ENCODE results near the gene TNK1.

Gene TNK1

DNA sequence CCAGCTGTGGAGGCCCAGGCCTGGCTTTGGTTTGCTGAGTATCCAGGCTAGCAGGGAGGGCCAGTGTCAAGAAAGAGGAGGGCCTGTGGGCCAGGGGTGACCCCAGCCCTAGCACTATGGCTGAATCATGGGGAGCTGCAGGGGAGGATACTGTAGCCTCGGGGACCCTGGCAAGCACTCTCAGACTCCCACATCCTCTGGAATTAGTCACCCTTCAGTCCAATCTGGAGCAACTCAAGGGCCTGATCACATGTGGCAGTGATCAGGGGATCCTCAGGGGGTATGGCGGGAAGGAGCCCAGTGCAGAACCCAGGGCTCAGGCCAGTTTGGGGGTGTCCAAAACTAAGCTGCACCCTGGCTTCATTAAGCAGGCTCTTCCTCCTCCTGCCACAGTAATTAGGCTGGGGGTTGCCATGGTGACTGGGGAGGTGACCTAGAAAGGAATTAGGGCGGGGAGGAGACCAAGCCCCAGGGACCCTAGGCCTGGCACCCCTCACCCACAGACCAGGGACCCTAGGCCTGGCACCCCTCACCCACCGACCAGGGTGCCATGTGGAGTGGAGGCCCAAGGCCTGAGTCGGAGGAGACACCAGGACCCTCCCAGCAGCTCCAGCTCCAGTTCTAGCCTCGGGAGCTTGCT lies 32.6 kb downstream of the TNK1 start:
- DNase-seq = no peak

DNA sequence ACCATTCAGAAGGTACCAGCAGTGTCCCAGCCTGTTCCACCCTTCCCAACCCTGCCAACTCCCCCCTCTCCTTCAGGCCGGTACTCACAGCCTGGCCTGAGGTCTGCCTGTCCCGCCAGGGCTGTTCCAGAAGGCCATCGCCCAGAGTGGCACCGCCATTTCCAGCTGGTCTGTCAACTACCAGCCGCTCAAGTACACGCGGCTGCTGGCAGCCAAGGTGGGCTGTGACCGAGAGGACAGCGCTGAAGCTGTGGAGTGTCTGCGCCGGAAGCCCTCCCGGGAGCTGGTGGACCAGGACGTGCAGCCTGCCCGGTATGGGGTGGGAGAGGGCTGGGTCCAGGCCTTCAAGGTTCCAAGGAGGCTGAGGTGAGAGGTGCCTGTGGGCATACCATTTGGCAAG lies 33.9 kb downstream of the TNK1 start:
- DNase-seq = no peak

DNA sequence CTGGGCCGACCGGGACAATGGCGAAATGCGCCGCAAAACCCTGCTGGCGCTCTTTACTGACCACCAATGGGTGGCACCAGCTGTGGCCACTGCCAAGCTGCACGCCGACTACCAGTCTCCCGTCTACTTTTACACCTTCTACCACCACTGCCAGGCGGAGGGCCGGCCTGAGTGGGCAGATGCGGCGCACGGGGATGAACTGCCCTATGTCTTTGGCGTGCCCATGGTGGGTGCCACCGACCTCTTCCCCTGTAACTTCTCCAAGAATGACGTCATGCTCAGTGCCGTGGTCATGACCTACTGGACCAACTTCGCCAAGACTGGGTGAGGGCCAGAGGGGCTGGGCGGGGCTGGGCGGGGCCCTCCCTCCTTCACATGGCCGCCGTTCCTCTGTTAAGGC lies 34.9 kb downstream of the TNK1 start:
- no peak for DNase-seq

DNA sequence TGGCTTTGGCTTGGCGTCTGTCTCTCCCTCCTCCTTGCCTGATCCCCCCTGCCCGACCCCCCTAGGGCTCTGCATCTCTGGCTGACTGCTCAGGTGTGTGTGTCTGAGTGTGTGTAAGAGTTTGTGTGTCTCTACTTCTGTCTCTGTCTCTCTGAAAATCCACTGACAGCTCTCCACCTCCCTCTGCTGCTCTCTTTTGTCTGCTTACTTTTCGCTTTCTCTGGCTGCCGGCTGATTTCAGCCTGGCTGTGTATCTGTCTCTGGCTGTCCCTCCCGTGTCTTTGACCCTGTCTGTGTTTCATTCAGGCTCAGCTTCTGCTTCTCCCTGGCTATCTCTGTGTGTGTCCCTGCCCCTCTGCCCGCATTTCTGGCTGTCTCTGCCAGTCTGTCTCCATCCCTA lies 35.4 kb downstream of the TNK1 start:
- peak; percentile 30 for DNase-seq

DNA sequence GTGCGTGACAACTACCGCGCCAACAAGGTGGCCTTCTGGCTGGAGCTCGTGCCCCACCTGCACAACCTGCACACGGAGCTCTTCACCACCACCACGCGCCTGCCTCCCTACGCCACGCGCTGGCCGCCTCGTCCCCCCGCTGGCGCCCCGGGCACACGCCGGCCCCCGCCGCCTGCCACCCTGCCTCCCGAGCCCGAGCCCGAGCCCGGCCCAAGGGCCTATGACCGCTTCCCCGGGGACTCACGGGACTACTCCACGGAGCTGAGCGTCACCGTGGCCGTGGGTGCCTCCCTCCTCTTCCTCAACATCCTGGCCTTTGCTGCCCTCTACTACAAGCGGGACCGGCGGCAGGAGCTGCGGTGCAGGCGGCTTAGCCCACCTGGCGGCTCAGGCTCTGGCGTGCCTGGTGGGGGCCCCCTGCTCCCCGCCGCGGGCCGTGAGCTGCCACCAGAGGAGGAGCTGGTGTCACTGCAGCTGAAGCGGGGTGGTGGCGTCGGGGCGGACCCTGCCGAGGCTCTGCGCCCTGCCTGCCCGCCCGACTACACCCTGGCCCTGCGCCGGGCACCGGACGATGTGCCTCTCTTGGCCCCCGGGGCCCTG lies 36.3 kb downstream of the TNK1 start:
- no peak for DNase-seq

DNA sequence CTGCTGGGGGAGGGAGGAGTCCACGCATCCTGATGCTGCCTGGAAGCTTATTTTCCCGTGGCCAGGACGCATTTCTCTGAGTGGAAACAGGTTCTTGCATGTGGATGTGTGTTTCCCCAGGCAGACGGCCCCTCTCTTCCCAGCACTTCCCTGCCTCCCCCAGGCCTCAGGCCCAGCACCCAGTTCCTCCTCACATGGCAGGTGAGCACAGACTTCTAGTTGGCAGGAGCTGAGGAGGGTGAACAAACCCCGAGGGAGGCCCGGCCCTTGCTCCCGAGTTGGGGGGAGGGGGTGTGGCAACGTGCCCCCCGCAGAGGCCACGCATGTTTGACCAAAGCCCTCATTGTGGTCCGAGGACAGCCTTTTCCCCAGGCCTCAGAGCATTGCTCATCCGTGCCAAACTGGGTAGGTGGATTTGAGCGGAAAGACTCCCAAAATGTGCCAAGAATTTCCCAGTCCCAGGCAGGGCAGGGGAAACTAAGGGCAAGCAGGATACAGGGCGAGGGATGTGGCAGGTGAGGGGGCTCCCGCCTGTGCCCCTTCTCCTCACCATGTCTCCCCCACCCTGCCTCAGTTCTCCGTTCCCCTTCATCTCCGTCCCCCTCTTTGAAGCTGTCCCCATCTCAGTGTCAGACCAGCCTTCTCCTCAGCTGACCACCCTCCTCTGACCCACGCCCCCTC lies 37.7 kb downstream of the TNK1 start:
- DNase-seq = no peak

DNA sequence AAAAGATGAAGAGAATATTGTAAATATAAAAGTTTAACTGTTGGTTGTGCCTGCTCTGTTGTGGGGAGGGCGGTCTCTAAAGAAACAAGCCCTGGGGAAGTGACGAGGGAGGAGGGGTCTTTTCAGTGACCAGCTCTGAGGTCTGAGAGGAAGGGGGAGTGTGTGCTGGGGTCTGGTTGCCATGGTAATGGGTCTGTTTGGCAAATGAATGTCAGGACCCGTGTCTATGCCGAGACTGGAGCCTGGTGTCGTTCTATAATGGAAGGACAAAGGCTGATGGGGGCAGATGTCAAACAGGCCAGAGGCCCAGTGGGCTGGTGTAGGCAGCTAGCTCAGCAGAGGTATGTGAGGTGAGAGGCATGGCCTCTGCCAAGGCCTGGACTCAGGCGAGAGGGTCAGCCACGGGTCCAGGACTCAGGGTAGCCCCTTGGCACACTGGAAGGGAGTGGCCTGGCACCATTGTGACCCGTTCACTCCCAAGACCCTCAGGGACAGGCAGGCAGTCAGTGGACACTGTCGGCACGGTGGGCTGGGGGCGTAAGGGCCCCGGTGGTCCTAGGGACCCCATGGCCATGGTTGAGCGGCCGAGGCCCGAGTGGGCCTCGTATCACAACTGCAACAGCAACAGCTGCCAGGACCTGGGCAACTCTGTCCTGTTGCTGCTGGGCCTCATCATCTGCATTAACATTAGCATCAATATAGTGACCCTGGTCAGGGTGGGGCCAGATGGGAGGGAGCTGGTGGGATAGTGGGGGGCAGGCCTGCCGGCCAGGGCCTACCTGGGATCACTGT lies 39.1 kb downstream of the TNK1 start, which contains the start of gene SPEM1:
TSS of gene SPEM1 (plus strand) at position 506 of the 792 bp plus-strand sequence. CDS start at position 567, 61 bp downstream.
- DNase-seq = no peak

DNA sequence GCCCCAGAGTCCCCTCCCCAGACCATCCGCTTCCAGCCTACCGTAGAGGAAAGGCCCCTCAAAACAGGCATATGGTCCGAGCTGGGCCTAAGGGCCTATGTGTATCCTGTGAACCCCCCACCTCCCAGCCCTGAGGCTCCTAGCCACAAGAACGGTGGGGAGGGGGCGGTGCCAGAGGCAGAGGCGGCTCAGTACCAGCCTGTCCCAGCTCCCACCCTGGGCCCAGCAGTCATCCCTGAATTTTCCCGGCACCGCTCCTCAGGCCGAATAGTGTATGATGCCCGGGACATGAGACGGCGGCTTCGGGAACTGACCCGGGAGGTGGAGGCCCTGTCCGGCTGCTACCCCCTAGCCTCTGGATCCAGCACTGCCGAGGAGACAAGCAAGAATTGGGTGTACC lies 40.3 kb downstream of the TNK1 start:
- DNase-seq = no peak

DNA sequence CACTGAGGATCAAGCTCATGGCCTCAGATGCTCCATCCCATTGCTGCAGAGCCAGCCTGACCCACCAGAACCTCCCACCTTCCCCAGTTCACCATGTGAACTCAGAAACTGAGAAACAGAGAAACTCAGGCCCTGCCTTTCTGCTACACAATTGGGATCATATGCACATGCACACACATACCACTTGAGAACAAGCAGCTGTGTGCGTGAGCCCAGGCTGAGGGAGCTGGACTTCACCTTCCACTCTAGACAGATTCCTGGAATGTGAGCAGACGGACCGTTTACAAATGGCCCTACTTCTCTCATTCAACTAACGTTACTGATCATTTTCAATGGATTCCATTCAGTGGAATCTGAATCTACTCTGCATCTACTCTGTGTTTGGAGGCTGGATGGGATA lies 42.8 kb downstream of the TNK1 start:
- DNase-seq = no peak

DNA sequence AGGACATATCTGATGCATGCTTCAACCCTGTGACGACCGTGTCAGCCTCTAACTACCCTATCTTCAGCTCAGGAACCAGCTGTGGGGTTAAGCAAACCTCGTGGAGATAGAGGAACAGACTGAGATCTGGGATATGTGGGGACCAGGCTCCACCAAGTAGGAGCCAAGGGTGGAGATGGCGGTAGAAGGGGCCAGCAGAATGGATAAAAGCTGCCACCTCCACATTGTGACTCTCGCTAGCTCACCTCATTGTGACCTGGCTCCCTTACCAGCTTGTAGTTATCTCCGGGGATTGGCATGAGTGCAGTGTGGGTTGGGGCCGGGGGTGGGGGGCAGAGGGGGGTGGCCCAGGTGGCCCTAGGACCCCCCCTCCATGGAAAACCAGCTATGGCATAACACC lies 44.4 kb downstream of the TNK1 start, which contains the start of gene SPEM2:
TSS of gene SPEM2 (plus strand) at position 301 of the 400 bp plus-strand sequence. CDS start at position 374, 73 bp downstream.
- DNase-seq = peak; percentile 42

DNA sequence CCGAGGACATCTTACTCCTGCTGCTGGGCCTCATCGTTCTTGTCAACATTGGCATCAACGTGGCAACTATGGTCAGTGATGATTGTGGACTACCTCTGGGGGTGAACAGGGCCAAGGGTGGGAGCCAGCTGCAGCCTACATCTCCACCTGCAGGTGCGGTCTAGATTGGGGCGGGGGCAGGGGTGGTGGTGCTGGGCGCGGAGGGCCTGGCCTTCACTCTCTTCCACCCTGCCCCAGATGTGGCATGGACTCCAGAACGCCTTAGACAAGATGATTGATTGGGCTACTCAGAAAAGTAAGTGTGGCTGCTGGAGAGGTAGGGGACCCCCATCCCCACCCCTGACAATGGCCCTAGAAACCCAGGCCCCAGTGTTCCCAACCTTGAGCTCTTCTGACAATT lies 44.9 kb downstream of the TNK1 start:
- DNase-seq = no peak

DNA sequence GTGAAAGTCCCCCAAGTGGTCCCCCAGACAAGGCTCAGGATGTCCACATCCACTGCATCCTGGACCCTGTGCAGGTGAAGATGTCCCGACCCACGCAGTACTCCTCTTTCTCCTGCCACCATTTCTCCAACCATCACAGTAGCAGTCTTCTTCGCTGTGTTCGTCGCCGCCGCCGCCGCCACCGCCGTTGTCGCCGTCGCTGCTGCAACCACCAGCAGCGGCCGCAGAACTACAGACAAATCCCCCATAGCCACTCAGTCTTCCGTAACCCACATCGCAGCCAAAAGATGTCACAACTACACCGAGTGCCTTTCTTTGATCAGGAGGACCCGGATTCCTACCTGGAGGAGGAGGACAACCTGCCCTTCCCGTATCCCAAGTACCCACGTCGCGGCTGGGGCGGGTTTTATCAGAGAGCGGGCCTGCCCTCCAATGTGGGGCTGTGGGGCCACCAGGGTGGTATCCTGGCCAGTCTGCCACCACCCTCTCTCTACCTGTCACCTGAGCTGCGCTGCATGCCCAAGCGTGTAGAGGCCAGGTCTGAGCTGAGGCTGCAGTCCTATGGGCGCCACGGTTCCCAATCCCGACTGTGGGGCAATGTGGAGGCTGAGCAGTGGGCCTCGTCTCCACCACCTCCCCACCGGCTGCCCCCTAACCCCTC lies 45.4 kb downstream of the TNK1 start:
- no peak for DNase-seq

DNA sequence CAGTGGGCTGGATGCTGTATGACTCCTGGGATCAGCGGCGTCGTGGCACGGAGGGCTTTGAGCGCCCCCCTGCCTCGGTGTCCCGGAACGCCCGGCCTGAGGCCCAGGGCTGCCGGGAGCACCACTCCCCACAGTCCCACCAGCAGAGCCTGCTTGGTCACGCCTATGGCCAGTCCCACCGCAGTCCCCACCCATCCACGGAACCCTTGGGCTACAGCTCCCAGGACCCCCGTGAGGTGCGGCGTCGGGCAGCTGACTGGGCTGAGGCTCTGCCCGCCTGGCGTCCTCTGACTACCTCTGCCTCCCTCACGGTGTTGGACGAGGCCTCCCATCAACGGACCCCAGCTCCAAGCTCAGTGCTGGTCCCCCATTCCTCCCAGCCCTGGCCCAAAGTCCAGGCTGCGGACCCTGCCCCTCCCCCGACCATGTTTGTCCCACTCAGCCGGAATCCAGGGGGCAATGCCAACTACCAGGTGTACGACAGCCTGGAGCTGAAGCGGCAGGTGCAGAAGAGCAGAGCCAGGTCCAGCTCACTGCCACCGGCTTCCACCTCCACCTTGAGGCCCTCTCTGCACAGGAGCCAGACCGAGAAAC lies 46.1 kb downstream of the TNK1 start:
- no peak for DNase-seq

DNA sequence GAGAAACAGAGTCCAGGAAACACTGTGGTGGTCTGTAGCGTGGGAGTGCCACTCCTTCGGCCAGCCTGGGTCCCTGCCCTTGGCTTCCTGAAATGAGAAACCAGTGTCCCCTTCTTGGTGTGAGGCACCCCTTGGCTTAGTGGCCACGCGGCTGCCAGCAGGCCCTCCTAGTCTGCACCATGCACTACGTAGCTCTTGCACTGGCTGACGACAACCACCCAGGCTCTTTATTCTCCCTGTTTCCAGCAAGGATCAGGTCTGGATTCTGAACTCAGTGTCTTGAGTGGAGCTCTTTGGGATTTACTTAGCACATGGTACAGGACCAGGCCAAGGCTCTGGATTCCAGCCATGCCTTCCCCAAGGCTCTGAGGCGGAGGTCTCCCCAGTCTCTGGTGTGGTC lies 46.7 kb downstream of the TNK1 start:
- DNase-seq = no peak

DNA sequence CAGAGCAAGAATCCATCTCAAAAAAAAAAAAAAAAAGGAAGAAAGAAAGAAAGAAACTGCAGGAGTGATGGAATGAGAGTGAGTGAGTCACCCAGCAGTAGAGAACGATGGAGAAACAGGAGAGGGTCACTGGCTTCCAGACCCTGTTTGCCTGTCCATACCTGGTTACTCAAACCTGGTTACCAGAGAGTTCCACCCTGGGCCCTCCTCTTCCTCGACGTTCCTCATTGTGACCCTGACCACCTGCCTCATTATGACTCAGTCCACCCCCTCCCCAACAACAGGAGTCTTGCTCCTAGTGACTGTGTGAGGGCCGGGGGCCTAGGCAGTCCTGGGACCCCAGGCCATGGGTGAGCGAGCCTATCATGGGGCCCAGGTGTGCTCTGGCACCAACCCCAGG lies 47.7 kb downstream of the TNK1 start, which contains the start of gene SPEM3:
TSS of gene SPEM3 (plus strand) at position 301 of the 400 bp plus-strand sequence. CDS start at position 347, 46 bp downstream.
- DNase-seq = no peak

DNA sequence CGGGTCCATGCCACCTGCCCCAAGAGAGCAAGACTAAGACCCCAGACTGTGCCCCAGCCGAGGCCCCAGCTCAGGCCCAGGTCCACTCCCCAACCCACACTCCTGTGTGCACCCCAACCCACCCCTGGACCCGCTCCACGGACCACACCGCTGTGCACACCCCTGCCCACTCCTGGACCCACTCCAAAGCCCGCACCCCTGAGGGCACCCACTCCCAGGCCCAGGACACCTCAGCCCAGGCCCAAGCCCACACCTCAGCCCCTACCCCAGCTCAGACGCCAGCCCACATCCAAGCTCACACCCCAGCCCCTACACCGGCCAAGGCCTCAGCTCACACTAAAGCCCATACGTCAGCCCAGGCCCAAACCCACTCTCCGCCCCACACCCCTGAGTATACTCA lies 48.8 kb downstream of the TNK1 start:
- DNase-seq = no peak

DNA sequence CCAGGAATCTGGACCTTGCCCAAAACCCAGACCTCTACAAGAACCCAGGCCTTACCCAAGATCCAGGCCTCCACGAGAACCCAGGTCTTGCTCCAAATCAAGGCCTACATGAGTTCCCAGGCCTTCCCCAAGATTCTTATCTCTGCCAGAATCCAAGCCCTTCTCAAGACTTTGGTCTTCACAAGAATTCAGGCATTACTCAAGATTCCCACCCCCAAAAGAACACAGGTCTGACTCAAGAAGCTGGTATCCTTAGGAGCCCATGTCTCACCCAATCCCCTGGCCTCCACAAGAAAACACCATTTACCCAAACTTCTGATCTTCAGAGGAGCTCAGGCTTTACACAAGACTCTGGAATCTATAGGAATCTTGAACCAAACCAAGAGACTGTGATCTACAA lies 50.3 kb downstream of the TNK1 start:
- DNase-seq = no peak

DNA sequence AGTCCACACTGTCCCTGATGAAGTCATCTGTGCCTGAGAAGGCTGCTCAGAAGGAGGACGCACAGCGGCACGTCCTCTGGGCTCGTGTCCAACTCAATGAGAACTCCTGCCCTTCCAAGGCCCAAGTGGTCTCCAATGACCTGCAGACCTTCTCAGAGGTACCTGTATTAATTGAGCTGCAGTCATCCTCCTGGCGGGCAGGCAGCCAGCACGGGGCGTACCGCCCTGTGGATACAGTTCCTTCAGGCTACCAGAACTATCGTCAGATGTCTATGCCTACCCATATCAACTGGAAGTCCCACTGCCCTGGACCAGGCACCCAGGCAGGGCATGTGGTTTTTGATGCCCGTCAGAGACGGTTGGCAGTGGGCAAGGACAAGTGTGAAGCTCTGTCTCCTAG lies 51.4 kb downstream of the TNK1 start:
- DNase-seq = no peak

DNA sequence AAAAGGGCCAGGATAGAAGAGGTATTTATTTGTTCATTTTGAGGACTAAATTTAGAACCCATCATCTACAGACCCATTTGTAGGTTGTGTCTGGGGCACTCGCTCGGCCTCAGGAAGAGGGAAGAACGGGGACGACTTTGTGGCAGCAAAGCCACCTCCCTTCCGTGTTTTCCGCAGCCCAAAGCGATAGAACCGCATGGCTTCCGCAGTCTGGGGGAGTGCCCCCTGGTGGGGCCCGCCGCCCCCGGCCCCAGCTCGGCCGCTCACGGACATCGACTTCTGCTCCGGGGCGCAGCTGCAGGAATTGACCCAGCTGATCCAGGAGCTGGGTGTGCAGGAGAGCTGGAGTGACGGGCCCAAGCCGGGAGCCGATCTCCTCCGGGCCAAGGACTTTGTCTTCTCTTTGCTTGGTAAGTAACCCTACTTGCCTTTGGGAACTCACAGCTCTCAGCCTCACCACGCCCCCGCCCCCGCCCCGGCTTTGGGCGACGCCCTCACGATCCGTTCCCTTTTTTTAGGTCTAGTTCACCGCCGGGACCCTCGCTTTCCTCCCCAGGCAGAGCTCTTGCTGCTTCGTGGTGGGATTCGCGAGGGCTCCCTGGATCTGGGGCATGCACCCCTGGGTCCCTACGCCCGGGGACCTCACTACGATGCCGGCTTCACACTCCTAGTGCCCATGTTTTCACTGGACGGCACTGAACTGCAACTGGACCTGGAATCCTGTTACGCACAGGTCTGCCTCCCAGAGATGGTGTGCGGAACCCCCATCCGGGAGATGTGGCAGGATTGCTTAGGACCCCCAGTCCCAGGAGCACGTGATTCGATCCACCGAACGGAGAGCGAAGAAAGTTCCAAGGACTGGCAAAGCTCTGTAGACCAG lies 55.0 kb downstream of the TNK1 start:
- DNase-seq = peak; percentile 87

DNA sequence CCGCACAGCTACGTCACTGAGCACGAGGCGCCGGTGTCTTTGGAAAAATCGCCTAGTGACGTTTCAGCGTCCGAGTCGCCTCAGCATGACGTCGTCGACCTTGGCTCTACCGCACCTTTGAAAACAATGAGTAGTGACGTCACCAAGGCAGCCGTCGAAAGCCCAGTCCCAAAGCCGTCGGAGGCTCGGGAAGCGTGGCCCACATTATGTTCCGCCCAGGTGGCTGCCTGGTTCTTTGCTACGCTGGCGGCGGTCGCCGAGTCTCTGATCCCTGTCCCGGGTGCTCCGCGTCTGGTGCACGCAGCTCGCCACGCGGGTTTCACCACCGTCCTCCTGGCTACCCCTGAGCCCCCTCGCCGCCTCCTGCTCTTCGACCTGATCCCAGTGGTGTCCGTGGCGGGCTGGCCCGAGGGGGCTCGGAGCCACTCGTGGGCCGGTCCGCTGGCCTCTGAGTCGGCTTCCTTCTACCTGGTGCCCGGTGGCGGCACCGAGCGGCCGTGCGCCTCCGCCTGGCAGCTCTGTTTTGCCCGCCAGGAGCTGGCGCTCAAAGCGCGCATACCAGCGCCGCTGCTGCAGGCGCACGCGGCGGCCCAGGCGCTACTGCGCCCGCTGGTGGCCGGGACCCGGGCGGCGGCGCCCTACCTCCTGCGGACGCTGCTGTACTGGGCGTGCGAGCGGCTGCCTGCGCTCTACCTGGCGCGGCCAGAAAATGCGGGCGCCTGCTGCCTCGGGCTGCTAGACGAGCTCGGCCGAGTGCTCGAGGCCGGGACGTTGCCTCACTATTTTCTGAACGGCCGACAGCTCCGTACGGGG lies 55.9 kb downstream of the TNK1 start:
- peak; percentile 94 for DNase-seq
